ENCODE data around the gene DPYSL4. TPM values are rescaled to one million over a fixed set of nuclear protein-coding genes. Genes with fewer than 3 reads are reported as not detected.

Gene DPYSL4
- total and polyA plus RNA-seq, 2 of the 13 experiments (the other 11 are each of a cell fraction or from before 2014, with no cell fraction given) = 0.84 to 1.2 TPM

DNA sequence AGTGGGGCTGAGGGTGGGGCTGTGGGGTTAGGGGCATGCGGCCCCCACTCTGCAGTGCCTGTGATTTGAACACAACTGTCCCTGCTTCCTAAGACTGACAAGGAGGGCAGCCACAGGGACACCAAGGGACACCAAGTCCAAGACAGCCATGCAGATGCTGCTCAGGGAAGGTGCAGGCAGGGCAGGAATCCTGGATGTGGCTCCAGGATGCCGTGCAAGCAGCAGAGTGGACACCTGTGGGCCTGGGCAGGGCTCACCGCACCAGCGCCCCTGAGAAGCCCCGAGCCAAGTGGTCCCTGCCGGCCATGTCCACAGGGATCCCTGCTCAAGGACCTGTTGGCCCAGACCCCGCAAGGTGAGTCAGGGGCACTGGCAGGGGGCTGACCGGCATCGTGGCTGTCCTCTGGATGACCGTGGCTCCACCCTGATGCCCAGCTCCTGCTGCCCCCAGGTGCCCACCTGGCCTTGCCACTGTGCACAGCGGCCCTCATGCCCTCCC is 62.5 kb downstream of the DPYSL4 start (continued):
- TF ChIP-seq RERE (CRISPR knock-in tag; IDR thresholded peaks at IDR 0.05; ENCODE audit: low read depth) (no peak), NR3C1 (CRISPR knock-in tag; IDR thresholded peaks at IDR 0.05) (no peak), ZNF549 (CRISPR knock-in tag; IDR thresholded peaks at IDR 0.05) (no peak), DMAP1 (CRISPR knock-in tag; IDR thresholded peaks at IDR 0.05) (no peak), HNRNPL (IDR thresholded peaks at IDR 0.05; ENCODE audit: low read depth, low read length) (no peak), MBNL3 (CRISPR knock-in tag; conservative IDR thresholded peaks at IDR 0.05) (no peak), RARG (CRISPR knock-in tag; IDR thresholded peaks at IDR 0.05; ENCODE audit: low read depth) (no peak), MTF1 (CRISPR knock-in tag; IDR thresholded peaks at IDR 0.05) (no peak), PHF21A (CRISPR knock-in tag; IDR thresholded peaks at IDR 0.05) (no peak), SOX13 (IDR thresholded peaks at IDR 0.05) (no peak), SOX13 (CRISPR knock-in tag; conservative IDR thresholded peaks at IDR 0.05 in 1 of 2, IDR thresholded peaks at IDR 0.05 in 1 of 2) (no peak)
- TF ChIP-seq, protein P1, sequence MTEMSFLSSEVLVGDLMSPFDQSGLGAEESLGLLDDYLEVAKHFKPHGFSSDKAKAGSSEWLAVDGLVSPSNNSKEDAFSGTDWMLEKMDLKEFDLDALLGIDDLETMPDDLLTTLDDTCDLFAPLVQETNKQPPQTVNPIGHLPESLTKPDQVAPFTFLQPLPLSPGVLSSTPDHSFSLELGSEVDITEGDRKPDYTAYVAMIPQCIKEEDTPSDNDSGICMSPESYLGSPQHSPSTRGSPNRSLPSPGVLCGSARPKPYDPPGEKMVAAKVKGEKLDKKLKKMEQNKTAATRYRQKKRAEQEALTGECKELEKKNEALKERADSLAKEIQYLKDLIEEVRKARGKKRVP (CRISPR knock-in tag; IDR thresholded peaks at IDR 0.05) = no peak
- TF ChIP-seq, protein P2, sequence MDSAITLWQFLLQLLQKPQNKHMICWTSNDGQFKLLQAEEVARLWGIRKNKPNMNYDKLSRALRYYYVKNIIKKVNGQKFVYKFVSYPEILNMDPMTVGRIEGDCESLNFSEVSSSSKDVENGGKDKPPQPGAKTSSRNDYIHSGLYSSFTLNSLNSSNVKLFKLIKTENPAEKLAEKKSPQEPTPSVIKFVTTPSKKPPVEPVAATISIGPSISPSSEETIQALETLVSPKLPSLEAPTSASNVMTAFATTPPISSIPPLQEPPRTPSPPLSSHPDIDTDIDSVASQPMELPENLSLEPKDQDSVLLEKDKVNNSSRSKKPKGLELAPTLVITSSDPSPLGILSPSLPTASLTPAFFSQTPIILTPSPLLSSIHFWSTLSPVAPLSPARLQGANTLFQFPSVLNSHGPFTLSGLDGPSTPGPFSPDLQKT (CRISPR knock-in tag; IDR thresholded peaks at IDR 0.05; ENCODE audit: borderline replicate concordance) = no peak
- TF ChIP-seq, protein P3, sequence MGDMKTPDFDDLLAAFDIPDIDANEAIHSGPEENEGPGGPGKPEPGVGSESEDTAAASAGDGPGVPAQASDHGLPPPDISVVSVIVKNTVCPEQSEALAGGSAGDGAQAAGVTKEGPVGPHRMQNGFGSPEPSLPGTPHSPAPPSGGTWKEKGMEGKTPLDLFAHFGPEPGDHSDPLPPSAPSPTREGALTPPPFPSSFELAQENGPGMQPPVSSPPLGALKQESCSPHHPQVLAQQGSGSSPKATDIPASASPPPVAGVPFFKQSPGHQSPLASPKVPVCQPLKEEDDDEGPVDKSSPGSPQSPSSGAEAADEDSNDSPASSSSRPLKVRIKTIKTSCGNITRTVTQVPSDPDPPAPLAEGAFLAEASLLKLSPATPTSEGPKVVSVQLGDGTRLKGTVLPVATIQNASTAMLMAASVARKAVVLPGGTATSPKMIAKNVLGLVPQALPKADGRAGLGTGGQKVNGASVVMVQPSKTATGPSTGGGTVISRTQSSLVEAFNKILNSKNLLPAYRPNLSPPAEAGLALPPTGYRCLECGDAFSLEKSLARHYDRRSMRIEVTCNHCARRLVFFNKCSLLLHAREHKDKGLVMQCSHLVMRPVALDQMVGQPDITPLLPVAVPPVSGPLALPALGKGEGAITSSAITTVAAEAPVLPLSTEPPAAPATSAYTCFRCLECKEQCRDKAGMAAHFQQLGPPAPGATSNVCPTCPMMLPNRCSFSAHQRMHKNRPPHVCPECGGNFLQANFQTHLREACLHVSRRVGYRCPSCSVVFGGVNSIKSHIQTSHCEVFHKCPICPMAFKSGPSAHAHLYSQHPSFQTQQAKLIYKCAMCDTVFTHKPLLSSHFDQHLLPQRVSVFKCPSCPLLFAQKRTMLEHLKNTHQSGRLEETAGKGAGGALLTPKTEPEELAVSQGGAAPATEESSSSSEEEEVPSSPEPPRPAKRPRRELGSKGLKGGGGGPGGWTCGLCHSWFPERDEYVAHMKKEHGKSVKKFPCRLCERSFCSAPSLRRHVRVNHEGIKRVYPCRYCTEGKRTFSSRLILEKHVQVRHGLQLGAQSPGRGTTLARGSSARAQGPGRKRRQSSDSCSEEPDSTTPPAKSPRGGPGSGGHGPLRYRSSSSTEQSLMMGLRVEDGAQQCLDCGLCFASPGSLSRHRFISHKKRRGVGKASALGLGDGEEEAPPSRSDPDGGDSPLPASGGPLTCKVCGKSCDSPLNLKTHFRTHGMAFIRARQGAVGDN (CRISPR knock-in tag; IDR thresholded peaks at IDR 0.05) = no peak
